Measurements from ENCODE around the gene APOC4.

GRCh38 chr19:44987148-44987675 is 45.2 kb downstream of the APOC4 start:
- no peak for TF ChIP-seq CTCF (IDR thresholded peaks at IDR 0.05)
- TF ChIP-seq POLR2A (IDR thresholded peaks at IDR 0.05), result no peak

All from prostate gland (tissue), 2 donors.